HG02623 (cell line): Measurements from ENCODE around the gene CPAMD8.

Experiments
- ATAC-seq: cut with Tn5 transposase; IDR thresholded peaks from one replicate; pipeline ENCODE4 v1.9.1; 2021; ENCODE audit warnings: moderate library complexity; ENCODE audit not compliant: unreplicated experiment

Gene CPAMD8

GRCh38 chr19:16849168-16849567 is 177.4 kb downstream of the CPAMD8 start:
- no peak for ATAC-seq

GRCh38 chr19:16847430-16847829 is 179.2 kb downstream of the CPAMD8 start:
- ATAC-seq: no peak

- ATAC-seq: no peak
These were observed 179.7 kb downstream of the CPAMD8 start for GRCh38 chr19:16846901-16847300.
